ENCODE results near the gene KDM4B. TPM values are rescaled to one million over a fixed set of nuclear protein-coding genes. Genes with fewer than 3 reads are reported as not detected.

The KDM4B gene
- total RNA-seq, 4 donors from 2014 or later = 14.0 to 39.9 (median 19.5) TPM

DNA sequence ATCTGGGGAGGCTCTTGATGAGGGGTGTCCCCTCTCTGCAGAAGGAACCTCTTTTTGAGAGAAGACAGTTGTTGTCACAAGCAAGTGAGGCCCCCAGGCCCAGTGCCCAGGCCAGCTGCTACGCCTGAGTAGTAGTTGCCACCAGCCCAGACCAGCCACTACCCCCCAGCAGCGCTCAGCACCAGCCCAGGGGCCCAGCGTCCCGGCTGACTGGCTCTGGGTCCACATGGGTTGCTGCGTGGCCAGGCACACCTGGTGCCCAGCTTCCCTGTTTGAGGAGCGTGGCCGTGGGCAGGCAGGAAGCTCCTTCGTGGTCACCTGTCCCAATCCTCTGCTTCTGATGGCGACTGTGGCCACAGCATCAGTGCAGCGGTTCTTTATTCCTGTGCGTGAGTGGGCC lies 84.7 kb downstream of the KDM4B start:
- peaks cover 13 to 85% (median 21%) of the 10 kb centered on the region in 3 donors for H3K36me3 ChIP-seq
- H3K4me1 ChIP-seq = peaks cover 11 to 21% (median 14%) of the 10 kb centered on the region in 3 donors
- WGBS, 2 donors = 82 to 93% methylated on average over 6 to 10 of the region's 11 CpGs
- DNase-seq = no peak
- H3K9me3 ChIP-seq = no peaks in the 10 kb centered on the region
- no peaks in the 10 kb centered on the region for H3K27me3 ChIP-seq
- H3K27ac ChIP-seq = no peak overlapping the region
- intact Hi-C loops (cut with DNase I) = loop anchor here (10.0 kb wide), 1 partner anchor 311 kb away; no protein-coding TSS in a partner anchor
- TF ChIP-seq, protein P1, sequence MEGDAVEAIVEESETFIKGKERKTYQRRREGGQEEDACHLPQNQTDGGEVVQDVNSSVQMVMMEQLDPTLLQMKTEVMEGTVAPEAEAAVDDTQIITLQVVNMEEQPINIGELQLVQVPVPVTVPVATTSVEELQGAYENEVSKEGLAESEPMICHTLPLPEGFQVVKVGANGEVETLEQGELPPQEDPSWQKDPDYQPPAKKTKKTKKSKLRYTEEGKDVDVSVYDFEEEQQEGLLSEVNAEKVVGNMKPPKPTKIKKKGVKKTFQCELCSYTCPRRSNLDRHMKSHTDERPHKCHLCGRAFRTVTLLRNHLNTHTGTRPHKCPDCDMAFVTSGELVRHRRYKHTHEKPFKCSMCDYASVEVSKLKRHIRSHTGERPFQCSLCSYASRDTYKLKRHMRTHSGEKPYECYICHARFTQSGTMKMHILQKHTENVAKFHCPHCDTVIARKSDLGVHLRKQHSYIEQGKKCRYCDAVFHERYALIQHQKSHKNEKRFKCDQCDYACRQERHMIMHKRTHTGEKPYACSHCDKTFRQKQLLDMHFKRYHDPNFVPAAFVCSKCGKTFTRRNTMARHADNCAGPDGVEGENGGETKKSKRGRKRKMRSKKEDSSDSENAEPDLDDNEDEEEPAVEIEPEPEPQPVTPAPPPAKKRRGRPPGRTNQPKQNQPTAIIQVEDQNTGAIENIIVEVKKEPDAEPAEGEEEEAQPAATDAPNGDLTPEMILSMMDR (IDR thresholded peaks at IDR 0.05) = no peak
- no peak for TF ChIP-seq POLR2A (IDR thresholded peaks at IDR 0.05)
- no peak overlapping the region for H3K4me3 ChIP-seq

DNA sequence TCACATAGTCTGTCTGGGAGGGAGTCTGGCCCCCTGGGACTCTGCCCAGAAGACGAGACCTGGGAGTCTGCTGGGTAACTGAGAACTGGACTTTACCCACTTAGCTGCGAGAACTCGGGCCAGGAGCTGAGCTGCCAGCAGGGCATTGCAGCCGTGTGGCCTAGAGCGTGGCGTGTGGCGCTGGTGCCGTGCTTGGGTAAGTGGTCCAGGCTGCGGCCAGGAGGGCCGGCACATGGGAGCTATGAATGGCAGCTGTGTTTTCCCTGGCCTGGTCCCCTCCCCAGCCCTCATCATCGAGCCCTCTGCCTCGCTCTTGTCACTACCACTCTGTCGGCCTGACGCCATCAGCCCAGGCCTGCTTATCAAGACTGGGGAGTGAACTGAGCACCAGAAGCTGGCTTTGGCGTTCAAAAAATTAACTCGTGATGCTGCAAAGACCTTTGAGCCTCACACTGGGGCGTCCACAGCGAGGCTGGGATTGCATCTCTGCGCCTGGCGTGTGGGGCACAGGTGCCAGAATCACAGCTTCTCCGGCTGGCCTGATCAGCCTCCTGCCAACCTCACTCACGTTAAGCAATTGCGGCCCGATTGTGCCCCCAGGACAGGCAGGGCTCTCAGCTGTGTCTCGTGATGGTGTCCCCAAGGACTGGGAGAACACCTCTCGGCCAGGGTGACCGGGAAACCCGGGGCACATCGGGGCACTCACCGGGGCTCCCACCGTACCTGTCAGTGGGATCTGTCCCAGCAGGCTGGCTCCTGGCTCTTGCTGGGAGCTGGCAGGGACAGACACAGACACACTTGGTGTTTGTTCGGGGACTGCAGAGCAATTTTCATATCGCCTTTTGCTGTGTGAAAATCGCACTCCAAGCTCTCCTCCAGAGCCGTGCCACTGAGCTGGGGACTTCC lies 85.9 kb downstream of the KDM4B start:
- H3K4me1 ChIP-seq = peaks cover 0 to 10% (median 3%) of the 10 kb centered on the region in 3 donors
- no peak for DNase-seq
- H3K27me3 ChIP-seq = no peaks in the 10 kb centered on the region
- intact Hi-C loops (cut with DNase I) = loop anchor here (10.0 kb wide), 1 partner anchor 310 kb away; no protein-coding TSS in a partner anchor
- no peak overlapping the region for H3K4me3 ChIP-seq
- H3K9me3 ChIP-seq = no peaks in the 10 kb centered on the region
- H3K36me3 ChIP-seq = peaks cover 13 to 96% (median 21%) of the 10 kb centered on the region in 3 donors
- no peak overlapping the region for H3K27ac ChIP-seq
- WGBS, 2 donors = 94 to 100% methylated on average over 5 to 21 of the region's 35 CpGs
- TF ChIP-seq, protein P1 (IDR thresholded peaks at IDR 0.05) = no peak
- no peak for TF ChIP-seq POLR2A (IDR thresholded peaks at IDR 0.05)

DNA sequence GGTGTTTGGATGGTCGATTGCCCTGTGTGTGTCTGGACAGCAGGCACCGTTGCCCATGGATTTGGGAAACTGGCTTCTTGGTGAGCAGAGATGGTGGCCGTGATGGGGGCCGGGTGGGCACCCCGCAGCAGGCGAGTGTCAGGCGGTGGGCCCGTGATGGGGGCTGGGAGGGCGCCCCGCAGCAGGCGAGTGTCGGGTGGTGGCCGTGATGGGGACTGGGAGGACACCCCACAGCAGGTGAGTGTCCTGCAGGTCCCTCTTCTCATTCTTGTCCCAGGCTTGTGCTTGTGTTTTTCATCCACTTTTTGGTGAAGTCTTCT lies 86.5 kb downstream of the KDM4B start:
- intact Hi-C loops (cut with DNase I) = loop anchor here (10.0 kb wide), 1 partner anchor 309 kb away; no protein-coding TSS in a partner anchor

DNA sequence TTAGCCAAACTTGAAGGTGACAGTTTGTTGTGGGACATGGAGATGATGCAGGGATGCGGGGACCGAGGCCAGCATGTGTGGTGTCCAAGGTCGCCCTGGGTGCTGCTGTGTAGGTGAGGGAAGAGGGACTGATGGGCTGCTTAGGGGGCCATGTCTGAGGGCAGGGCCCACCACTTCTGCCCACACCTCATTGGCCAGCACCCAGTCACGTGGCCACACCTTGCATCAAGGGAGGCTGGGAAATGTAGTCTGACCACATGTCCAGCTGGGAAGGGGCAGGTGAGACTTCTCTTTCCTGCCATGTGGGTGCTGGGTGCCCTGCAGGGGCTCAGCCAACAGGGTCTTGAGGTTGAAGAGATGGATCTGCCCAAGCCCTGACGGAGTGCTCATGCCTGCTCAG lies 88.9 kb downstream of the KDM4B start:
- H3K4me3 ChIP-seq = no peak overlapping the region
- DNase-seq = no peak
- no peaks in the 10 kb centered on the region for H3K27me3 ChIP-seq
- no peaks in the 10 kb centered on the region for H3K4me1 ChIP-seq
- peaks cover 9 to 95% (median 20%) of the 10 kb centered on the region in 3 donors for H3K36me3 ChIP-seq
- TF ChIP-seq POLR2A (IDR thresholded peaks at IDR 0.05) = no peak
- TF ChIP-seq, protein P1 (IDR thresholded peaks at IDR 0.05) = no peak
- intact Hi-C loops (cut with DNase I) = loop anchor here (10.0 kb wide), 1 partner anchor 307 kb away; no protein-coding TSS in a partner anchor
- no peaks in the 10 kb centered on the region for H3K9me3 ChIP-seq
- no peak overlapping the region for H3K27ac ChIP-seq
- 80 to 87% methylated on average over 3 to 4 of the region's 5 CpGs for WGBS, 2 donors

More for the DNA sequence above, 86.5 kb downstream of the KDM4B start:
- TF ChIP-seq POLR2A (IDR thresholded peaks at IDR 0.05) = no peak
- TF ChIP-seq, protein P1 (IDR thresholded peaks at IDR 0.05) = no peak
- no peak for DNase-seq
- Histone ChIP-seq H3K4me3 (no peak overlapping the region), H3K27ac (no peak overlapping the region), H3K36me3 (peaks cover 13 to 95% (median 21%) of the 10 kb centered on the region in 3 donors), H3K4me1 (peaks cover 0 to 4% (median 0%) of the 10 kb centered on the region in 3 donors), H3K9me3 (no peaks in the 10 kb centered on the region), H3K27me3 (no peaks in the 10 kb centered on the region)
- WGBS, 2 donors = 97% methylated on average over 6 of the region's 13 CpGs; no CpG with 5 or more reads in 1 of the 2 donors
